Neural cell (in vitro differentiated cells): ENCODE measurements around the gene QDPR.

Experiments used
- CTCF ChIP-seq: fragments of 450-650 bp; IDR thresholded peaks from 2 replicates; pipeline ENCODE4 v1.5.1; 2014; ENCODE audit warnings: antibody characterized with exemption, mild to moderate bottlenecking, moderate library complexity; ENCODE audit not compliant: poor library complexity, severe bottlenecking
- EP300 ChIP-seq: fragments of 450-650 bp; conservative IDR thresholded peaks from 2 replicates; pipeline ENCODE4 v1.6.1; 2014; ENCODE audit warnings: antibody characterized with exemption, mild to moderate bottlenecking, moderate library complexity; ENCODE audit not compliant: poor library complexity, severe bottlenecking
- EZH2 ChIP-seq: fragments of 200-600, 300-800 bp; shearing (Covaris generic), sonication (generic); IDR thresholded peaks from 2 replicates; pipeline ENCODE4 v1.6.1; 2014; ENCODE audit warnings: antibody characterized with exemption, low read length, borderline replicate concordance, mild to moderate bottlenecking; ENCODE audit not compliant: insufficient read depth, poor library complexity, severe bottlenecking
- MXI1 ChIP-seq: fragments of 450-650 bp; conservative IDR thresholded peaks from 2 replicates; pipeline ENCODE4 v1.6.1; 2014; ENCODE audit warnings: antibody characterized with exemption, mild to moderate bottlenecking; ENCODE audit not compliant: poor library complexity, severe bottlenecking
- POLR2AphosphoS5 ChIP-seq: IDR thresholded peaks from 2 replicates; pipeline ENCODE4 v1.6.1; 2012
- RAD21 ChIP-seq: fragments of 450-650 bp; conservative IDR thresholded peaks from 2 replicates; pipeline ENCODE4 v1.6.1; 2014; ENCODE audit warnings: antibody characterized with exemption, mild to moderate bottlenecking, moderate library complexity
- REST ChIP-seq: IDR thresholded peaks from 2 replicates; pipeline ENCODE4 v1.6.1; 2012; ENCODE audit warnings: borderline replicate concordance

- TF ChIP-seq MXI1 (no peak), EP300 (no peak), CTCF (no peak), RAD21 (no peak), POLR2AphosphoS5 (no peak), REST (no peak), EZH2 (no peak)
Measured at GRCh38 chr4:17544205-17544604, 32.3 kb upstream of the QDPR start.
